ENCODE measurements around the gene PEX11B. TPM values are rescaled to one million over a fixed set of nuclear protein-coding genes. Genes with fewer than 3 reads are reported as not detected.

The PEX11B gene
- total and polyA plus RNA-seq, 2 of the 8 experiments (the other 6 are each of a cell fraction or from before 2014, with no cell fraction given): 9.1 to 15.1 TPM

DNA sequence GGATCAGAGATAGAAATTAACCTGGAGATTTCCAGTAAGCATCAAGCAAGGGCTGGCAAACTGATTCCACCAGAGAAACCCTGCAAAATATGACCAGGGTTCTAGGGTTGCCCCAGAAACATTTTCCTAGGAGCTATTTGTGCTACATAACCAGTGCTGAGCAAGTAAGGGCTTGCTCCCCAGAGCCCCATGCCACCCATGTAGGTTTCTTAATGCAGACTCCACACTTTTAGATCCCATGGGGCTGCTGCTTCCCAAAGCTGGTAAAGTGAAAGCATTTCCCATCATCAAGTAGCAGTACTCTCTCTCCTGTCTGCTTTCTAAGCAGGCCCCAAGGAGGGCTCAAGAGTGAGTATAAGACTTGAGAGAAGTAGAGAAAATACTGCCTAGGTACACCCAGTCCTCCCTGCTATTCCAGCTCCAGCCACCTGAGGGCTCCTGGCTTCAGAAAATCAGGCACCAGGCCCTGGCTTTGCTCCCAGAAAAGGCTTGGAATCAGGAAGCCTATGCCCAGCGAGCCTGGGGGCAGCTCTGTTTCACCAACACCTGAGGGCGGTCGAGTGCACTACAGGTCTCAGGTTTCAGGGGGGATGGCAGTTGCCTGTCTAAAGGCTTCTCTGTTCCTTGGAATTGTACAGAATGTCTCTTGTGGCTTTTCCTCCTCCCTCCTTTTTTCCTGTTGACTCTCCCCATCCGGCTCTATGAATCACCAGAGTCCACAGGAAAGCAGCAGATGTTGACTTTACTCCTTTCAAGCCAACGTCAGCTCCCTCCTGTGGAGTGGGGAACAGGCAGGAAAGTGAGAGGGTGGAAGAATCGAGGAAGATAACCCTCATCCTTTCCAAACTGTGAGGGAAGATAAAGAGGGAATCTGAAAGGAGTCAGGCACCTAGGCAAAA, 26.7 kb downstream of the PEX11B start (continued):
- TF ChIP-seq SIN3A (conservative IDR thresholded peaks at IDR 0.05 in 1 of 2, IDR thresholded peaks at IDR 0.05 in 1 of 2; ENCODE audit: low read depth in 1 of 2, low read length in 2 of 2) (peak; percentile 24 to 74; a peak in 1 of 4 replicates), ZNF274 (IDR thresholded peaks at IDR 0.05; ENCODE audit: borderline replicate concordance, extremely low read depth, low read length) (no peak), POLR2AphosphoS5 (IDR thresholded peaks at IDR 0.05; ENCODE audit: low read depth, low read length) (no peak), JUND (IDR thresholded peaks at IDR 0.05; ENCODE audit: low read length) (no peak; the same call in 1 of the 2 replicates), HDAC6 (IDR thresholded peaks at IDR 0.05; ENCODE audit: low read depth, low read length) (no peak), SIRT6 (IDR thresholded peaks at IDR 0.05; ENCODE audit: low read length) (no peak), ASH2L (IDR thresholded peaks at IDR 0.05; ENCODE audit: low read length) (peak; percentile 35), EP300 (IDR thresholded peaks at IDR 0.05; ENCODE audit: borderline replicate concordance in 1 of 2, low read depth in 2 of 2, low read length in 2 of 2) (no peak), POLR2A (IDR thresholded peaks at IDR 0.05; ENCODE audit: control extremely low read depth in 1 of 2, low read depth in 2 of 2, low read length in 2 of 2) (peak in 1 of 2 experiments; percentile 27; a peak in 1 of 3 replicates), MAFK (IDR thresholded peaks at IDR 0.05; ENCODE audit: low read depth, low read length) (no peak), CREB1 (IDR thresholded peaks at IDR 0.05) (no peak), TAF7 (optimal IDR thresholded peaks at IDR 0.05; ENCODE audit: borderline replicate concordance, low read depth, low read length) (no peak), CEBPB (IDR thresholded peaks at IDR 0.05; ENCODE audit: low read depth, low read length) (no peak), SAP30 (IDR thresholded peaks at IDR 0.05; ENCODE audit: insufficient read depth, insufficient replicate concordance, low read length) (no peak), SP2 (IDR thresholded peaks at IDR 0.05; ENCODE audit: low read length) (no peak), SUZ12 (IDR thresholded peaks at IDR 0.05; ENCODE audit: low read length) (no peak), YY1 (IDR thresholded peaks at IDR 0.05; ENCODE audit: low read depth, low read length) (peak; percentile 52; the same call in 1 of the 2 replicates), RAD21 (IDR thresholded peaks at IDR 0.05 in 1 of 2, conservative IDR thresholded peaks at IDR 0.05 in 1 of 2; ENCODE audit: low read depth in 2 of 2, low read length in 2 of 2) (peak; percentile 96 to 99), CTBP2 (IDR thresholded peaks at IDR 0.05; ENCODE audit: borderline replicate concordance, insufficient read depth, insufficient read length, low read length) (no peak), HDAC2 (IDR thresholded peaks at IDR 0.05; ENCODE audit: borderline replicate concordance in 1 of 2, low read depth in 2 of 2, low read length in 2 of 2) (no peak)
- TF ChIP-seq, protein P1, sequence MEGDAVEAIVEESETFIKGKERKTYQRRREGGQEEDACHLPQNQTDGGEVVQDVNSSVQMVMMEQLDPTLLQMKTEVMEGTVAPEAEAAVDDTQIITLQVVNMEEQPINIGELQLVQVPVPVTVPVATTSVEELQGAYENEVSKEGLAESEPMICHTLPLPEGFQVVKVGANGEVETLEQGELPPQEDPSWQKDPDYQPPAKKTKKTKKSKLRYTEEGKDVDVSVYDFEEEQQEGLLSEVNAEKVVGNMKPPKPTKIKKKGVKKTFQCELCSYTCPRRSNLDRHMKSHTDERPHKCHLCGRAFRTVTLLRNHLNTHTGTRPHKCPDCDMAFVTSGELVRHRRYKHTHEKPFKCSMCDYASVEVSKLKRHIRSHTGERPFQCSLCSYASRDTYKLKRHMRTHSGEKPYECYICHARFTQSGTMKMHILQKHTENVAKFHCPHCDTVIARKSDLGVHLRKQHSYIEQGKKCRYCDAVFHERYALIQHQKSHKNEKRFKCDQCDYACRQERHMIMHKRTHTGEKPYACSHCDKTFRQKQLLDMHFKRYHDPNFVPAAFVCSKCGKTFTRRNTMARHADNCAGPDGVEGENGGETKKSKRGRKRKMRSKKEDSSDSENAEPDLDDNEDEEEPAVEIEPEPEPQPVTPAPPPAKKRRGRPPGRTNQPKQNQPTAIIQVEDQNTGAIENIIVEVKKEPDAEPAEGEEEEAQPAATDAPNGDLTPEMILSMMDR (IDR thresholded peaks at IDR 0.05; ENCODE audit: control extremely low read depth in 1 of 3, insufficient read depth in 1 of 3, low read depth in 1 of 3, low read length in 3 of 3): peak; percentile 84 to 99 (median 99)
